Right ventricle myocardium inferior (tissue), 1 donor: Measurements from ENCODE around the gene ENTPD3. TPM values are rescaled to one million over a fixed set of nuclear protein-coding genes. Genes with fewer than 3 reads are reported as not detected.
"Not testable (repeated sequence)": the region's sequence is repeated elsewhere in the genome, so short reads cannot be mapped to it uniquely, and the experiment has no call there.

Source experiments
- ATAC-seq: fragments of 200-7000 bp; cut with Tn5 transposase; one replicate; pipeline ENCODE4 v1.9.1; 2020; ENCODE audit warnings: mild to moderate bottlenecking, moderate library complexity
- DNase-seq: peaks from one replicate; pipeline ENCODE4 v3.0.0; 2021; ENCODE audit errors: missing footprints
- intact Hi-C: fragments of 100-400 bp; cut with DNase I; formaldehyde crosslinking; loops from one replicate; pipeline ENCODE4 v1.11.0; 2022
- total RNA-seq: library from RNA; stranded (reverse); fragmentation: NEBNext Ultra II Directional; extraction: Animal tissue kit (Norgen Biotek cat#: 25700); gene quantifications from one replicate; pipeline ENCODE4 v1.2.1, GENCODE V29; 2021
- donor health status: DM: no; HTN: yes; CAD: no; lungs with severe emphysema.

ENTPD3 gene
- total RNA-seq, 1 donor from 2014 or later = 0.11 TPM

DNA sequence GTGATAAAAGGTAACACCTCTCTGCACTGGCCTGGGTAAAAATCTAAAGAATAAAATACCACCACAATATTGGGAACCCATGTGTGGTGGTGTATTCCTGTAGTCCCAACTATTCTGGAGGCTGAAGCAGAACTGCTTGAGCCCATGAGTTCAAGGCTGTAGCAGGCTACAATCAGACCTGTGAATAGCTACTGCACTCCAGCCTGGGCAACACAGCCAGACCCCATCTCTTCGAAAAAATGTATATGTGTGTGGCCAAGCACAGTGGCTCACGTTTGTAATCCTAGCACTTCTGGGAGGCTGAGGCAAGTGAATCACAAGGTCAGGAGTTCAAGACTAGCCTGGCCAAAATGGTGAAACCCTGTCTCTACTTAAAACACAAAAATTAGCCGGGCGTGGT lies 68.3 kb downstream of the ENTPD3 start:
- DNase-seq (no peak), ATAC-seq (no peak)
- intact Hi-C loops = no loop called here

- intact Hi-C loops = loop anchor here (2.0 kb wide), 2 partner anchors 20 to 130 kb away; partner anchors contain the start of gene ZNF619
- ATAC-seq = no peak
- DNase-seq = no peak
Measured at GRCh38 chr3:40456279-40456939, 69.4 kb downstream of the ENTPD3 start.

GRCh38 chr3:40456940-40457823 lies 70.2 kb downstream of the ENTPD3 start, which contains the start of gene RPL14:
TSS of gene RPL14 (plus strand) at chr3:40457339. CDS start at chr3:40457472, 133 bp downstream.
- intact Hi-C loops = loop anchor here (2.0 kb wide), 2 partner anchors 20 to 130 kb away; partner anchors contain the start of gene ZNF619
- DNase-seq (peak; percentile 99), ATAC-seq (peak; percentile 92)

DNA sequence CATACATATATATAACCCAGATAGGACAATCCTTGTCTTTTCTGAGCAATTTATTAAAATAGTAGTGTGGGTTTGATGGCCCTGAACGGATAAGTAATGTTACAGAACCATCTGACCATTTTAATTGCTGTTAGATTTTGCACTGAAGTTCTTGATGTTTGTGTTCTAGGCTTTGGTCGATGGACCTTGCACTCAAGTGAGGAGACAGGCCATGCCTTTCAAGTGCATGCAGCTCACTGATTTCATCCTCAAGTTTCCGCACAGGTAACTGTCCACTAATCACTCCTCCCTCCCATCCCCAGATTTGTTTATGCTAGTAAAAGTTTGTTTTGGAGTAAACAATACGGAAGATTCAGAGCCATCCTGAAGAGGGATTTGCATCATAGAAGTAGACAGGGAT lies 71.5 kb downstream of the ENTPD3 start:
- ATAC-seq (no peak), DNase-seq (no peak)
- intact Hi-C loops = no loop called here

- DNase-seq, intact Hi-C loops, ATAC-seq: not testable (repeated sequence)
Measured at GRCh38 chr3:40460481-40460880, 73.5 kb downstream of the ENTPD3 start.

DNA sequence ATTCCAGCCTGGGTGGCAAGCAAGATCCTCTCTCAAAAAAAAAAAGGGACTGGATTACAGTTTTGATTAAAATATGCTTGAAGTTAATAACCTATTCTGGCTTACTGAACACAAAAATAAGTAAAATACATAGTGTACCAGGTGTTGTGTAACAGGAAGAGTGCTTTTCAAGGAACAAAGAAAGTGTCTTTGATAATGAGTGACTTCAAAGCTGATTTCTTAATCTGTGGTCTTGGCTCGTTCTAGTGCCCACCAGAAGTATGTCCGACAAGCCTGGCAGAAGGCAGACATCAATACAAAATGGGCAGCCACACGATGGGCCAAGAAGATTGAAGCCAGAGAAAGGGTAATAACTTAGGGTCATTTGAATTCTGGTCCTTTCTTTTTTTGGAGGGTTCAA lies 74.2 kb downstream of the ENTPD3 start:
- ATAC-seq = no peak
- DNase-seq = no peak
- intact Hi-C loops = no loop called here

DNA sequence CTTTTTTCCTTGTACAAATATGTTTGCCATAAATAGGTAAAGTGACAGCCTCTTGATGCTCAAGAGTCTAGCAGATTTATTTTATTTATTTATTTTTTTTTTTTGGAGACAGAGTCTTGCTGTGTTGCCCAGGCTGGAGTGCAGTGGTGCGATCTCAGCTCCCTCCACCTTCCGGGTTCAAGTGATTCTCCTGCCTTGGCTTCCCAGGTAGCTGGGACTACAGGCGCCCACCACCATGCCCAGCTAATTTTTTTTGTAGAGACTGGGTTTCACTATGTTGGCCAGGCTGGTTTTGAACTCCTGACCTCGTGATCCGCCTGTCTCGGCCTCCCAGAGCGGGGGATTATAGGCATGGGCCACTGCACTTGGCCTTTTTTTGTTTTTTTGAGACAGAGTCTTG lies 75.9 kb downstream of the ENTPD3 start:
- ATAC-seq, intact Hi-C loops, DNase-seq: not testable (repeated sequence)

DNA sequence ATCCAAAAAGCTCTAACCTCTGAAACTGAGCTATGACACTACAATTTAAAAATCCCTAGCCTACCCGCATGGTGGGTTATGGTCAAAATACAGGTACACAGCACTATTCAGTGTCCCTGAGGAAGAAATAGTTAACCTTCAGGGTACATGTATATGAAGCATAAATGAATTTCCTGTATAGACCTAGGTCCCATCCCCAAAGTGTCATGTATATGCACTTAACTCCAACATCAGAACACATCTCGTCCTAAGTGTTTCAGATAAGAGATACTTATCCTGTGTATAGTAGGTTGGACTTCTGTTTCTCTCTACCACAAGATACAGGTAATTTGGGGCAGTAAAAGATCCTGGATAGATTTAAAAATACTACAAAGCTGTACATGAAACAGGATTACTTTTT lies 76.6 kb downstream of the ENTPD3 start:
- ATAC-seq (no peak), DNase-seq (no peak)
- intact Hi-C loops = no loop called here

DNA sequence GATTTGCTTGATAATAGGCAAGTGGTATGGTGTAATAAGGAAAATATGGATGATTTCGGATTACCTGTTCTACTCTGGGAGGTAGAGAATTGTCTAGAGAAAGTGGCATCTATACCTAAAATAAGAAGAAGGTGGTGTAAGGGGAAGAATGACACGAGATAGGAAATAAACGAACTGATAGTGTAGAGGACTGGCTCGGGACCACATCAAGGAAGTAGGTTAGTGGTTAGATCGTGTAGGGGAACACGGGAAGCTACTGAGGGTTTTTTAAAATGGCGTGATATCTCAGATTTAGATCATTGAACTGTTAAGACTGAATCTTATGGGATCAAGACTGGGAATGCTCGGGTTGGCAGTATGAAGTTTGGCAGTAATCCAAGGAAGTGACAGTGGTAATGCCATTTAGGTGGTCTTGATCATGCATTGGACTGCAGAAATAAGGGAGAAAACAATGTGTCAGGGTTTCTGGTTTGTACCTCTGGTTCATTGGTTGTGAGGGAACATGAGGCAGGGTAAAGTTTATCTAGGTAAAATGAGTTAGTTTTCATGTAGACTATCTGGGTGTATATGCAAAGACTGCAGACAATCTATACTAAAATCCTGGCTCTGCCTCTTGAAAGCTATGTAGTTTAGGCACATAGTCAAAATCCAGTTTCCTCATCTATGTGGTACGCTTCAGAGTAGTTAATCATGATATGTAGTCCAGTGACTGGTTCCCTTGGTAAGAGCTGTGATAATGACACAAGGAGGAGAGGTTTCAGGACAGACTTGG lies 77.5 kb downstream of the ENTPD3 start:
- no peak for ATAC-seq
- intact Hi-C loops = no loop called here
- DNase-seq = no peak

GRCh38 chr3:40465111-40465407 lies 78.1 kb downstream of the ENTPD3 start:
- intact Hi-C loops = no loop called here
- DNase-seq (no peak), ATAC-seq (no peak)

DNA sequence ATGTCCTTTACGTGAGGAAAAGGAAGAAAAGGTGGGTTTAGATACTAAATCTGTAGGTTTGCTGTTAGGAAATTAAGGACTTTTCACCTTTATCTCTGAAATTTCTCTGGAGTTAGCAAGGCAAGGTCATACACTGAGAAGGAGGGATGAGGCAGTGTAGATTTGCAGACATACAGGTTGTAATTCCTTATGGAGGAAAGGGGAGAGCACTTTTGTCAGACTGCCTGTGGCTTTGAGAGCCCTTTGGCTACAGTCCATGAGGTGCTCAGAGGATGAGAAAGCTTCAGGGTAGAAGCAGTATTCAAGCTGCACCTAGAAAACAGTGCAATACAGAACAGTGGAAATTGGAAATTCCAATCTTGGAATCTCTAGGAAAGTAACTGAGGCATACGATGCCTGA lies 78.5 kb downstream of the ENTPD3 start:
- intact Hi-C loops = no loop called here
- DNase-seq (no peak), ATAC-seq (no peak)

DNA sequence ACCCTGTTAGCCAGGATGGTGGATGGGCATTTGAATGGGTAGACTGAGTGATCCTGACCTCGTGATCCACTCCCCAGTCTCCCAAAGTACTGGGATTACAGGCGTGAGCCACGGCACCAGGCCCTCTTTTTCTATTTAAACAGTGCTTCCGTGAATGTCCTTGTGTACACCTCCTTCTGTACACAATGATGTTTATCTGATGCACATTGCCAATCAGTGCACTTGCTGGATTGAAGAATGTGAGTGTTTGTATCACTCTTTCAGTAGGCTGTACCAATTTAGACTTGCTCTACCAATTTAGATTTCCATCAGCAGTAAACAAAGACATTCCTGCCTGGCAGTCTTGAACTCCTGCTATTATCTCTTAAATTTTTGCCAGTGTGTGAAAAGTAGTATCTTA lies 81.0 kb downstream of the ENTPD3 start:
- intact Hi-C loops = no loop called here
- ATAC-seq = no peak
- no peak for DNase-seq

DNA sequence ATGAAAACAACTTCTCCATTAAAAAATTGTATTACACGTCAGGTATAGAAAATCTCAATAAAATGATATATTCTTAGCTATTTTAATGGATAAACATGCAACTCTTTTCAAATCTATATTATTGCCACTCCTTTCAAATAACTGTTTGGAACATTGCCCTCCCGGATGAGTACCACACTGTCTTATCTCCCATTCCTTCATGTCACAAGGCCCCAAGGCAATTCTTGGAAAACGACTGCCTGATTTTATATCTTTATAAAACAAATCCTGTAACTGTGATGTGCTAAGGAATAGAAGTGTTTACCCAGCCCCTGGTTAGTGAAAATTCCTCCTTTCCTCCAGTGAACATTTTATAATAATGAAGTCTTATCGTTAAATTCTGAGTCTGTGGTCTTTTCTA lies 83.7 kb downstream of the ENTPD3 start:
- DNase-seq (no peak), ATAC-seq (no peak)
- intact Hi-C loops = no loop called here

- intact Hi-C loops = loop anchor here (2.0 kb wide), 3 partner anchors 20 to 48 kb away; partner anchors contain the start of genes RPL14 and ZNF621
- peak; percentile 91 for ATAC-seq
- peak; percentile 90 for DNase-seq
Measured at GRCh38 chr3:40476478-40477470, 89.8 kb downstream of the ENTPD3 start, which contains the start of gene ZNF619. TSS of gene ZNF619 (plus strand) at chr3:40477122. CDS start at chr3:40477980, 858 bp downstream.

DNA sequence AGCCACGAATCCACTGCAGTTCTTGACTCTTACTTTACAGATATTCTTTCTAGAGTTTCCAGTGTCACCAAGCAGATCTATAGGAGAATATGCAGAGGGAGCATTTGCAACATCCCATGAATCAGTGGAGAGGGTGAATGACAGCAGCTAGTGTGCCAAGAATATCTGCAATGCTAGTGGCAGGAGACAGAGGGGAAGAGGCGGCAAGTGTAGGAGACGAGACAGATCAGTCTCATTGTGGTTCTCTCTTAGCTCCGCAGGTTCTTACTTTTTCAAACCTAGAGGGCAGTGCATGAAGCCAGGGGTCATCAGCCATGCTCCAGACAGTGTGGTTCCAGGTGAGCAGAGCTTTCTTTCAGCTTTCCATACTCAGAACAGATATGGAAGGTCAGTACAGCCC lies 90.7 kb downstream of the ENTPD3 start:
- DNase-seq (no peak), ATAC-seq (peak; percentile 24)
- intact Hi-C loops = loop anchor here (2.0 kb wide), 3 partner anchors 21 to 47 kb away; partner anchors contain the start of genes RPL14 and ZNF621
